ENCODE measurements around the gene CCDC154. TPM values are rescaled to one million over a fixed set of nuclear protein-coding genes. Genes with fewer than 3 reads are reported as not detected.

CCDC154 gene
- 0.08 TPM for polyA plus RNA-seq (2013, experiment 1 of 2)
- polyA plus RNA-seq (2013, experiment 2 of 2) = 0.35 TPM

DNA sequence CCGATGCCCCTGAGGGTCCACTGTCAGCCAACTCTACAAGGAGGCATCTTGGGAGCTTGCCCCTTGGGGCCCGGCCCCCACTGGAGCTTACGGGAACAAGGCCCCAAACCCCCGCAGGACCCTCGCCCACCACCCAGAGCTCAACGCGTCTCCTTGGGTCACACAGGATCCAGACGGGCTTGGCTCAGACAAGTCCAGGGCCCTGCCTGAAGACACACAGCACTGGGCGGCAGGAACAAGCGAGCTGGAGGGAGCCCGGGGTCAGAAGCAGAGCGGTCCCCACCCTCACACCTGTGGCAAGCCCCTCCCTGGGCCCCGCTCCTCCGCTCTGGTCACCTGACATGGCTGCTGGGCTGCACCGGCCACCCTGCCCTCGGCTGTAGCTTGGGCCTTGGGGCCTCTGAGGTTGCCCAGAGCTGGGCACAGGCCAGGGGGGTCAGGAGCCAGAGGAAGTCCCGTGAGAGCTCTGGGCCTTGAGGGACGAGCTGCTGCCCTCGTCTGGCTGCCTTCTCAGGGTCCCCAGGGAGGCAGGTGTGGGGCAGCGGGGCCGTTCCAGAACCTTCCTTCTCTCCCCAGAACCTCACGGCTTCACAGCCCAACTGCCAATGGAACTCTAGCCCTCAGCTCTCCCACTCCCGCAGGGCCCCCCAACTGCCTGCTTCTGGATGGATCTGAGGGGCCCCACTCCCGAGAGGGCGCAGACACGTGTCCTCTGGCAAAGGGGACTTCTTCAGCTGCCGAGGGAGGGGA lies at the start of gene CCDC154:
TSS of gene CCDC154 (minus strand) at position 577 of the 750 bp plus-strand sequence. CDS start at position 343, 234 bp downstream.
- Histone ChIP-seq H2BK5ac (ENCODE audit: low read length) (no peak within 1 kb of the TSS), H3K27ac (ENCODE audit: low read depth, low read length) (no peak within 1 kb of the TSS), H3K4me1 (ENCODE audit: control insufficient read depth, low read depth, low read length) (no peaks in the 10 kb centered on the region), H3K27me3 (ENCODE audit: insufficient read depth, low read length, poor library complexity) (no peaks in the 10 kb centered on the region), H3K56ac (ENCODE audit: low read length) (no peak within 1 kb of the TSS), H3K4ac (ENCODE audit: low read depth, low read length) (no peak within 1 kb of the TSS), H3K4me3 (ENCODE audit: low read length) (no peak within 1 kb of the TSS), H2BK120ac (ENCODE audit: low read depth, low read length) (no peak within 1 kb of the TSS), H3K79me1 (ENCODE audit: low read length) (no peaks in the 10 kb centered on the region), H3K4me2 (ENCODE audit: low read length) (no peak within 1 kb of the TSS), H4K5ac (ENCODE audit: low read length) (no peak within 1 kb of the TSS), H2BK15ac (replicated peaks; ENCODE audit: low read depth) (no peak within 1 kb of the TSS), H4K8ac (ENCODE audit: low read depth, low read length) (no peak within 1 kb of the TSS), H3K79me2 (ENCODE audit: control insufficient read depth, insufficient read depth, low read length) (no peaks in the 10 kb centered on the region), H3K36me3 (ENCODE audit: control insufficient read depth, insufficient read depth, low read length) (no peaks in the 10 kb centered on the region), H3K18ac (ENCODE audit: low read length) (no peak within 1 kb of the TSS), H2AK5ac (ENCODE audit: low read length) (no peak within 1 kb of the TSS), H3K23ac (ENCODE audit: low read length) (no peak within 1 kb of the TSS), H3K9ac (ENCODE audit: low read length) (no peak within 1 kb of the TSS)
- no CpG with 5 or more reads among the region's 27 CpGs for WGBS (ENCODE audit: extremely low coverage, insufficient coverage, low lambda C conversion rate)
- no peak for DNase-seq

DNA sequence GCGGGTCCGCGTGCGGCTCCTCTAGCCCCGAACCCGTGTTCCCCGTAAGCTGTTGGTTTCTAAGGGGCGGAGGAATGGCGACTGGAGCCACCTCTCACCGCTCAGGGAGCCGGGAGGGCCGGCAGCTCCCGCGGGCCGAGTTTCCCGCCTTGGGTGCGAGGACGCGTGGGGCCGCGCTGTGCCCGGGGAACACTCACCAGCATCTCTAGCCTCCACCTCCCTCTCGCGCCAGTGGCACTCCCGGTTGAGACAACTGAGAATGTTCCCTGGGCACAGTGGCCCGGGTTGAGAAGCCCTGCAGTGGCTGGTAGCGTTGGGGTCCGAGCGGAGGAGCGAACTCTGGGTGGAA lies 49.4 kb upstream of the CCDC154 start:
- no peak overlapping the region for H3K23ac ChIP-seq (ENCODE audit: low read length)
- H3K4me2 ChIP-seq (ENCODE audit: low read length) = peak overlapping the region; percentile 69
- peak overlapping the region; percentile 69 for H3K18ac ChIP-seq (ENCODE audit: low read length)
- H3K4me1 ChIP-seq (ENCODE audit: control insufficient read depth, low read depth, low read length) = no peaks in the 10 kb centered on the region
- H4K8ac ChIP-seq (ENCODE audit: low read depth, low read length) = no peak overlapping the region
- H4K5ac ChIP-seq (ENCODE audit: low read length) = no peak overlapping the region
- DNase-seq = peak; percentile 21
- no peak overlapping the region for H2BK120ac ChIP-seq (ENCODE audit: low read depth, low read length)
- peak overlapping the region; percentile 44 for H3K4ac ChIP-seq (ENCODE audit: low read depth, low read length)
- no peak overlapping the region for H3K27ac ChIP-seq (ENCODE audit: low read depth, low read length)
- no peak overlapping the region for H2BK5ac ChIP-seq (ENCODE audit: low read length)
- H3K56ac ChIP-seq (ENCODE audit: low read length) = peak overlapping the region; percentile 90
- H3K4me3 ChIP-seq (ENCODE audit: low read length) = peak overlapping the region; percentile 75
- H3K9ac ChIP-seq (ENCODE audit: low read length) = peak overlapping the region; percentile 88
- WGBS (ENCODE audit: extremely low coverage, insufficient coverage, low lambda C conversion rate) = no CpG with 5 or more reads among the region's 30 CpGs
- H2AK5ac ChIP-seq (ENCODE audit: low read length) = no peak overlapping the region
- no peaks in the 10 kb centered on the region for H3K36me3 ChIP-seq (ENCODE audit: control insufficient read depth, insufficient read depth, low read length)
- H3K79me2 ChIP-seq (ENCODE audit: control insufficient read depth, insufficient read depth, low read length) = peaks cover 9% of the 10 kb centered on the region
- no peak overlapping the region for H2BK15ac ChIP-seq (replicated peaks; ENCODE audit: low read depth)
- H3K79me1 ChIP-seq (ENCODE audit: low read length) = peaks cover 5% of the 10 kb centered on the region
- H3K27me3 ChIP-seq (ENCODE audit: insufficient read depth, low read length, poor library complexity) = no peaks in the 10 kb centered on the region

DNA sequence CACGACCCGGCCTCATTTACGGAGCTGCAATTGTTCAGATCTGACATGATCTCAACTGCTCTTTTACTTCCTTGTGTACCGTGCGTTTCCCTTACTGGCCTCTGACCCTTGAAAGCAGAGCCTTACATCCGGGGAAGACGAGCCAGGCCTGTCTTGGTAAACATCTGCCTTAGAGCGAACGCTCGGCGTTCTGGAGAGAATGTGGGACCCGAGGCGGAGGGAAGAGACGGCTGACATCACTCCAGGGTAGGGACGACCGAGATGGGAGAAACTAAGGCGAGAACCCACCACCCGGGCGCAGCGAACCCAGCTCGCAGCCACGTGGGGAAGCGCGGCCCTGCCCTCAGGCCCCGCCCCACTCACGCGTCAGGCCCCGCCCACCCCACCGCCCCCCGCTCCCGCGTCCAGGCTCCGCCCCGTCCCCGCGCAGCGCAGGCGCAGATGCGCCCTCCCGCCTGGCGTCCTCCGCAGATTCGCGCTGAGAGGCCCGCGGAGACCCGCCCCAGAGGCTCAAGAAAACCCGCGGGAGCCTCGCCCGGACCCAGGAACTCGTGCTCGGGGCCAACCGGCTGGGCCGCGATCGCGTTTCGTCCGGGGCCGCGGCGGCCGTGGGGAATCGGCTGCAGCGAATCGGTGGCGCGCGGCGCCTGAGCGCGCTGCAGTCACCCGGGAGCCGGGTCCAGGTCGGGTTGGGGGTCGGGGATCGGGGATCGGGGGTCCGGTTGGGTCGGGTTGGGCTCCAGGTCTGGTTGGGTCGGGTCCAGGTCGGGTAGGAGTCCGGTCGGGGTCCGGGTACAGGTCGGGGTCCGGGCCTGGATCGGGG lies 48.8 kb upstream of the CCDC154 start, which contains the start of gene TELO2:
TSS of gene TELO2 (plus strand) at position 438 of the 823 bp plus-strand sequence. CDS start 922 bp downstream, outside the sequence.
- Histone ChIP-seq H3K4me1 (ENCODE audit: control insufficient read depth, low read depth, low read length) (no peaks in the 10 kb centered on the region), H3K56ac (ENCODE audit: low read length) (peak within 1 kb of the TSS; percentile 92), H3K36me3 (ENCODE audit: control insufficient read depth, insufficient read depth, low read length) (no peaks in the 10 kb centered on the region), H3K18ac (ENCODE audit: low read length) (peak within 1 kb of the TSS; percentile 69), H3K9ac (ENCODE audit: low read length) (peak within 1 kb of the TSS; percentile 88), H3K4ac (ENCODE audit: low read depth, low read length) (peak within 1 kb of the TSS; percentile 44), H3K27ac (ENCODE audit: low read depth, low read length) (no peak within 1 kb of the TSS), H4K8ac (ENCODE audit: low read depth, low read length) (peak within 1 kb of the TSS; percentile 66), H3K23ac (ENCODE audit: low read length) (no peak within 1 kb of the TSS), H2BK15ac (replicated peaks; ENCODE audit: low read depth) (no peak within 1 kb of the TSS), H3K79me1 (ENCODE audit: low read length) (peaks cover 5% of the 10 kb centered on the region), H2AK5ac (ENCODE audit: low read length) (no peak within 1 kb of the TSS), H3K79me2 (ENCODE audit: control insufficient read depth, insufficient read depth, low read length) (peaks cover 9% of the 10 kb centered on the region), H2BK5ac (ENCODE audit: low read length) (no peak within 1 kb of the TSS), H3K4me2 (ENCODE audit: low read length) (peak within 1 kb of the TSS; percentile 96), H3K27me3 (ENCODE audit: insufficient read depth, low read length, poor library complexity) (no peaks in the 10 kb centered on the region), H4K5ac (ENCODE audit: low read length) (no peak within 1 kb of the TSS), H3K4me3 (ENCODE audit: low read length) (peak within 1 kb of the TSS; percentile 75), H2BK120ac (ENCODE audit: low read depth, low read length) (no peak within 1 kb of the TSS)
- no CpG with 5 or more reads among the region's 89 CpGs for WGBS (ENCODE audit: extremely low coverage, insufficient coverage, low lambda C conversion rate)
- peak; percentile 87 for DNase-seq

DNA sequence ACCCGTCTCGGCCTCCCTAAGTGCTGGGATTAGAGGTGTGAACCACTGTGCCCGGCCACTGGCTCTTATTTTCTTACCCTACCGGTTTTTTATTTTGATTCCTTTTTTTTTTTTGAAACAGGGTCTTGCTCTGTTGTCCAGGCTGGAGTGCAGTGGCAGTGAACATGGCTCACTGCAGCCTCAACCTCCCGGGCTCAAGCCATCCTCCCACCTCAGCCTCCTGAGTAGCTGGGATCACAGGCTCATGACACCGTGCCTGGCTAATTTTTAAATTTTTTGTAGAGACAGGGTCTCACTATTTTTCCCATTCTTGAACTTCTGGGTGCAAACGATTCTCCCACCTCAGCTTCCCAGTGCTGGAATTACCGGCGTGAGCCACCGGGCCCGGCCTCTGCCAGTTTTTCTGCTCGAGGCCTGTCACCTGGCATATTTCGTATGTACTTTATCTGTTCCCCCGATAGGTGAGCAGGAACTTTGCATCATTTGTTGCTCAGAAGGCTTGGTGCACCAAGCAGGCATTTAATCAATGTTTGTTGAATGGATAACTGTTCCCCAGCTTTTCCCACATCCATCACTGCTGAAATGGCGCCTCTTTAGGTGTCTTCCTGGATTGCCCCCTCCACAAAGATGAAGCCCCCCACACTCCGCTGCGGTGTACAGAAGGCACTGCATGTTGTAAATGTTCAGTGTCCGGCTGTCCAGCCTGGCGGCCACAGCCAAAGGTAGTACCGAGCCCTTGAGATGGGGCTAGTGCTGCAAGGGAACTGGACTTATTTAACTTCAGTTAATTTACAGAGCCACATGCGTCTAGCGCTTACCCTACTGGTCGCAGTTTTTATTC lies 47.9 kb upstream of the CCDC154 start:
- Histone ChIP-seq H3K79me2 (ENCODE audit: control insufficient read depth, insufficient read depth, low read length) (peaks cover 9% of the 10 kb centered on the region), H3K4ac (ENCODE audit: low read depth, low read length) (peak overlapping the region; percentile 18), H3K18ac (ENCODE audit: low read length) (no peak overlapping the region), H3K9ac (ENCODE audit: low read length) (peak overlapping the region; percentile 87), H3K4me1 (ENCODE audit: control insufficient read depth, low read depth, low read length) (no peaks in the 10 kb centered on the region), H2BK15ac (replicated peaks; ENCODE audit: low read depth) (no peak overlapping the region), H3K27ac (ENCODE audit: low read depth, low read length) (no peak overlapping the region), H3K36me3 (ENCODE audit: control insufficient read depth, insufficient read depth, low read length) (no peaks in the 10 kb centered on the region), H2BK120ac (ENCODE audit: low read depth, low read length) (no peak overlapping the region), H2BK5ac (ENCODE audit: low read length) (no peak overlapping the region), H3K56ac (ENCODE audit: low read length) (peak overlapping the region; percentile 92), H3K79me1 (ENCODE audit: low read length) (peaks cover 5% of the 10 kb centered on the region), H3K27me3 (ENCODE audit: insufficient read depth, low read length, poor library complexity) (no peaks in the 10 kb centered on the region), H2AK5ac (ENCODE audit: low read length) (no peak overlapping the region), H3K4me2 (ENCODE audit: low read length) (peak overlapping the region; percentile 96), H4K8ac (ENCODE audit: low read depth, low read length) (no peak overlapping the region), H3K4me3 (ENCODE audit: low read length) (no peak overlapping the region), H3K23ac (ENCODE audit: low read length) (no peak overlapping the region), H4K5ac (ENCODE audit: low read length) (no peak overlapping the region)
- no CpG with 5 or more reads among the region's 23 CpGs for WGBS (ENCODE audit: extremely low coverage, insufficient coverage, low lambda C conversion rate)
- DNase-seq = no peak

DNA sequence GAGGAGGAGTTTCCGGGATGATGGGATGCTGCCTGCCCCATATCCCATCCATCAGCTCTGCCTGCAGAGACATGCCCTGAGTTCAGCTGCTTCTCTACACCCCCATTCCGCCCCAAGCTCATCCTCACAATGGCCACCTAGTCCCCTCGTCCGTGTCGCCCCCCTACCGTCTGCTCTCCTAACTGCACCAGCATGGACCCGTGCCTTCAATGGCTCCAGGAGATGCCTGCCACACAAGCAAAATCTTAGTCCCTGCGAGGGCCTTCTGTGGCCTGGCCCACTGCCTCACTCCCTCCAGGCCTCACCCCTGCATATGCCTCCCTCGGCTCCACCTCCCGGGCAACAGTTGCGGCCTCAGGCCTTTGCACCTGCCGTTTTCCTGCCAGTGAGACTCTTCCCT lies 47.0 kb upstream of the CCDC154 start:
- no peak overlapping the region for H3K4ac ChIP-seq (ENCODE audit: low read depth, low read length)
- H3K4me3 ChIP-seq (ENCODE audit: low read length) = no peak overlapping the region
- no peak overlapping the region for H2BK15ac ChIP-seq (replicated peaks; ENCODE audit: low read depth)
- no peak overlapping the region for H3K56ac ChIP-seq (ENCODE audit: low read length)
- peaks cover 5% of the 10 kb centered on the region for H3K79me1 ChIP-seq (ENCODE audit: low read length)
- H3K23ac ChIP-seq (ENCODE audit: low read length) = no peak overlapping the region
- H4K5ac ChIP-seq (ENCODE audit: low read length) = no peak overlapping the region
- H3K4me2 ChIP-seq (ENCODE audit: low read length) = no peak overlapping the region
- no peaks in the 10 kb centered on the region for H3K27me3 ChIP-seq (ENCODE audit: insufficient read depth, low read length, poor library complexity)
- H3K18ac ChIP-seq (ENCODE audit: low read length) = no peak overlapping the region
- H2BK120ac ChIP-seq (ENCODE audit: low read depth, low read length) = no peak overlapping the region
- no peak overlapping the region for H4K8ac ChIP-seq (ENCODE audit: low read depth, low read length)
- no peaks in the 10 kb centered on the region for H3K36me3 ChIP-seq (ENCODE audit: control insufficient read depth, insufficient read depth, low read length)
- H3K27ac ChIP-seq (ENCODE audit: low read depth, low read length) = no peak overlapping the region
- no peak for DNase-seq
- no peaks in the 10 kb centered on the region for H3K4me1 ChIP-seq (ENCODE audit: control insufficient read depth, low read depth, low read length)
- H3K79me2 ChIP-seq (ENCODE audit: control insufficient read depth, insufficient read depth, low read length) = peaks cover 9% of the 10 kb centered on the region
- WGBS (ENCODE audit: extremely low coverage, insufficient coverage, low lambda C conversion rate) = no CpG with 5 or more reads among the region's 12 CpGs
- no peak overlapping the region for H2BK5ac ChIP-seq (ENCODE audit: low read length)
- H3K9ac ChIP-seq (ENCODE audit: low read length) = no peak overlapping the region
- no peak overlapping the region for H2AK5ac ChIP-seq (ENCODE audit: low read length)
